LNCaP clone FGC (cell line): ENCODE results near the gene SLC39A11.

Experiments
- DNase-seq: peaks from one replicate; pipeline ENCODE4 v3.0.0-alpha.2; 2011; ENCODE audit warnings: low read depth
- H3K4me3 ChIP-seq: 2 replicates; pipeline ENCODE4 v1.5.1; 2011; ENCODE audit warnings: mild to moderate bottlenecking, low read depth, low read length, control low read depth
- TF ChIP-seq, protein P1 (sequence below): IDR thresholded peaks from 2 replicates; pipeline ENCODE4 v1.5.1; 2012; ENCODE audit warnings: mild to moderate bottlenecking; ENCODE audit not compliant: control insufficient read depth, insufficient read depth; ENCODE audit errors: extremely low read depth

The SLC39A11 gene

DNA sequence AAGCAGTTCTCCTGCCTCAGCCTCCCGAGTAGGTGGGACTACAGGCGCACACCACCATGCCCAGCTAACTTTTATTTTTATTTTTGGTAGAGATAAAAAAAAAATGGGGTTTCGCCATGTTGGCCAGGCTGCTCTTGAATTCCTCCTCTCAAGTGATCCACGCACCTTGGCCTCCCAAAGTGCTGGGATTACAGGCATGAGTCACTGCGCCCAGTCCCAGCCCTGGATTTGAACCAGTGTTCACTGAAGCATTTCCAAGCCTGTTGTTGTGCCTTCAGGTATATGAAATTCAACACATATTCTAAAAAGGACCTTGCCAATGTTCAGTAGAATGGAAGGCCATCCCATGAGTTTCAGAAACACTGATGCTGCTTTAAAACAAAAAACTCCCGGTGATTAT lies 165.3 kb downstream of the SLC39A11 start:
- TF ChIP-seq, protein P1, sequence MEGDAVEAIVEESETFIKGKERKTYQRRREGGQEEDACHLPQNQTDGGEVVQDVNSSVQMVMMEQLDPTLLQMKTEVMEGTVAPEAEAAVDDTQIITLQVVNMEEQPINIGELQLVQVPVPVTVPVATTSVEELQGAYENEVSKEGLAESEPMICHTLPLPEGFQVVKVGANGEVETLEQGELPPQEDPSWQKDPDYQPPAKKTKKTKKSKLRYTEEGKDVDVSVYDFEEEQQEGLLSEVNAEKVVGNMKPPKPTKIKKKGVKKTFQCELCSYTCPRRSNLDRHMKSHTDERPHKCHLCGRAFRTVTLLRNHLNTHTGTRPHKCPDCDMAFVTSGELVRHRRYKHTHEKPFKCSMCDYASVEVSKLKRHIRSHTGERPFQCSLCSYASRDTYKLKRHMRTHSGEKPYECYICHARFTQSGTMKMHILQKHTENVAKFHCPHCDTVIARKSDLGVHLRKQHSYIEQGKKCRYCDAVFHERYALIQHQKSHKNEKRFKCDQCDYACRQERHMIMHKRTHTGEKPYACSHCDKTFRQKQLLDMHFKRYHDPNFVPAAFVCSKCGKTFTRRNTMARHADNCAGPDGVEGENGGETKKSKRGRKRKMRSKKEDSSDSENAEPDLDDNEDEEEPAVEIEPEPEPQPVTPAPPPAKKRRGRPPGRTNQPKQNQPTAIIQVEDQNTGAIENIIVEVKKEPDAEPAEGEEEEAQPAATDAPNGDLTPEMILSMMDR, result no peak
- DNase-seq, result no peak
- H3K4me3 ChIP-seq, result no peak overlapping the region

DNA sequence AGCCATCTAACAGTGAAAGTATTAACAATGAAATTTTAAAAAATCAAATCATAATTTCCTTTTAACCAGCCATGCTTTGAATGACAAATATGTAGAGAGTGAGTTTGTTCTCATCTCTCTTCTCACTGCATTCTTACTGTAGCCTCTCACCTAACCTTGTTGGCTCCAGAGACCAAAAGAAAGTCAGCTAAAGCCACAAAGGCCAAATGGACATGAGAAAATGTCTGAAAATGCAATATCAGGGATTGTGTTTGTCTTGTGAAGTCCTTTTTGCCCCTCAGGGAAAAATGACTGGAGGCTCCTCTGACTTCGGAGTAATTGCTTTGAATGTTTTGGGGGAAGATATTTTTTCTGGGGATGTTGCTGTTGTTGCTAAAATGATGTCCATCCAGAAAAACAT lies 166.3 kb downstream of the SLC39A11 start:
- H3K4me3 ChIP-seq, result no peak overlapping the region
- DNase-seq, result no peak
- TF ChIP-seq, protein P1, result no peak

DNA sequence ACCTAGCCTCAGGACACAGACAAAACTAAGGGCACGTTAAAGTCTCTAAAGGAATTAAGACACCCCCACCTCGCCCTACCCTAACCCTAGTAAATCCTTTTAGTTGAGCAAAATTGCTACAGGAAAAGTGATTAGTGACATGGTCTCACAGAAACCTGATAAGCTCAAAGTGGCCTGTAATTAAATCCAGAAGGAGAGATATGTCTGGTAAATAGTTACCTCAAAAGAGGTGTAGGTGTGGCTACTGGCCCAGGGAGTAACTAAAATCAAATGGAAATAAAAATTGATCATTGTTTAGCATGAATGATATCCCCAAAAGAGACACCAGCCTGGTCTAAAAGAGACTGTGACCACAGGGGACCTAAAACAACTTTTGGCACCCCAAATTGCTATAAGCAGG lies 168.3 kb downstream of the SLC39A11 start:
- no peak for DNase-seq
- H3K4me3 ChIP-seq, result no peak overlapping the region
- TF ChIP-seq, protein P1, result no peak

DNA sequence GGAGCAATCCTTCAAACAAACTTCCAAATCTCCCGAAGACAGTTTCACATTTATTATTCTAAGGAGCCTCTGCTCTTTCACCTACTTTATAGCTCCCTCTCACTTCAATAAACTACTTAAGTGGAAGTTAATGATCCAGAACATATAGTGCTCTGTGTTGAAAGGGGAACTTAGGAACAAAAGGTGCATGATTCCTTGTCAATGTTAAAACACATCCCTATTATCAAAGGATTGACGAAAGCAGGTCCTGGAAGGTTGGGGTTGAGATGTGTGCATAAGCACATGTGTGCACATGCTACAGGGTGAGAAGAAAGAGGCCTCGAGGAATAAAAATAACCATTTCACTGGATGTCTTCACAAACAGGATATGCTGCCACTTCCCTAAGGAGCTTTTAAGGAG lies 170.3 kb downstream of the SLC39A11 start:
- TF ChIP-seq, protein P1, result no peak
- DNase-seq, result no peak
- no peak overlapping the region for H3K4me3 ChIP-seq

DNA sequence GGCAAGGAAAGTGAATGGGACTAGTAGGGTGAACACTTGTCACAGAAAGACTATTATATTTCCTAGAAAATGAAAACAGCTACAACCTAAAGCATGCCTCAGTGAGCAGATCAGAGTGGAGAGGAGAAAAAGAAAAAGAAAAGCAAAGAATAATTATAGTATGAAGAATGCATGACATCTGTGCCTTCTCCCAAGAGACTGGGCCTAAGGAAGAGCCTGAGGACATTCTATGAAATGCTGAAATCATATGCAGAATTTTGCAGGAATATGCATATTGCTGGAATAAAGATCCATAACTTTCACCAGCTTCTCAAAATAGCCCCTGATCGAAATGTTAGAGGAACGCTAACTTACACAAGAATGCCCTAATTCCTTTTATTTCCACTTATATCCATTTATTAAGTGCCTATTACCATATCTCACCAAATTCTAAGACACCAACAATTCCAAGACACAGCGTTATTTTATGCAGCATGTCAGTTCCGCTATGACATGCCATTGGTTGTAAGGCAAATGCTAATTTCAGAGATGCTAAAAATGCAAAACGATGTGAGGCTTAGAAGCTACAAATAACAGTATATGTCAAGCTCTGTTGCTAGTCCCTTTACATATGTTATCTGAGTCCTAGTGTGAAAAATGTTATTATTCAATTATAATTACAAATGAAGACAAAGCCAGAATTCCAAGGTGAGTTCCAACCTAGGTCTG lies 171.0 kb downstream of the SLC39A11 start:
- TF ChIP-seq, protein P1, result no peak
- no peak overlapping the region for H3K4me3 ChIP-seq
- no peak for DNase-seq

DNA sequence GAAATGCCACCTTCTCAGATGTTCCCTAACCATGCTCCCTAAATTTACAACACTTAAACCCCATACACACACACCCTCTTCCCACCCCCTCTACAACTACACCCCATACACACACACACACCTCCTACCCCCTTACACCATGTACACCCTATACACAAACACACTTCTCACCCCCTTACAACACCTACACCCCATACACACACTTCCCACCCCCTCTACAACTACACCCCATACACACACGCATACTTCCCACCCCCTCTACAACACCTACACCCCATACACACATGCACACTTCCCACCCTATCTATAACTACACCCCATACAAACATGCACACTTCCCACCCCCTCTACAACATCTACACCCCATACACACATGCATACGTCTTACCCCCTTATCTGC lies 172.0 kb downstream of the SLC39A11 start:
- no peak overlapping the region for H3K4me3 ChIP-seq
- TF ChIP-seq, protein P1, result no peak
- no peak for DNase-seq

DNA sequence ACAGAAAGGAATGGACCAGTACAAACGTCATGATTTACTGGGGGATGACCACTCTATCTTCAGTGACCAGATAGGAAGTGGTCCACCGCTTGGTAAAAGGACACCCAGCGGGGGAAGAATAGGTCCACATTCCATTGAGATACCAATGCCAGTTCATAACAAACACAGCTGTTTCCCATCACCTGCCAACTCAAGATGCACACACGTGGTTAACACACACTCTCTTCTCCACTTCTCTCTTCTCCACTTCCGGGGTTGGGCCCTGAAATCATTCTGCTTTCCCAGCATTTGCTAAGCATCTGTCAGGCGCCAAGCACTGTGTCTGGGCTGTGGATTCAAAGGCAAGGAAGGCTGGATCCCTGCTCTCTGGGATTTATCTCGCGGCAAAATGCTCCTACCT lies 175.5 kb downstream of the SLC39A11 start:
- no peak for DNase-seq
- TF ChIP-seq, protein P1, result no peak
- H3K4me3 ChIP-seq, result no peak overlapping the region
